Peyer's patch (tissue), 4 donors: ENCODE data around the gene OR51B2. TPM values are rescaled to one million over a fixed set of nuclear protein-coding genes. Genes with fewer than 3 reads are reported as not detected.
"Not testable (repeated sequence)": the region's sequence is repeated elsewhere in the genome, so short reads cannot be mapped to it uniquely, and the experiment has no call there.

Experiments used
- DNase-seq, 3 donors: peaks; one replicate each; pipeline ENCODE4 v3.0.0-alpha.2; 2017 to 2019
- H3K27ac ChIP-seq, 4 donors: fragments of 200-600 bp; sonication (generic); one replicate each; pipeline ENCODE4 v1.5.1; 2016 to 2019
- H3K27me3 ChIP-seq, 2 donors: fragments of 200-600 bp; sonication (generic); one replicate each; pipeline ENCODE4 v1.5.1; 2019
- H3K36me3 ChIP-seq, 3 donors: fragments of 200-600 bp; sonication (generic); one replicate each; pipeline ENCODE4 v1.5.1; 2016 to 2019
- H3K4me1 ChIP-seq, 4 donors: fragments of 200-600 bp; sonication (generic); one replicate each; pipeline ENCODE4 v1.5.1; 2016 to 2019
- H3K4me3 ChIP-seq, 4 donors: fragments of 200-600 bp; sonication (generic); 1 replicate in 3 of 4; 2 replicates in 1 of 4; pipeline ENCODE4 v1.5.1; 2016 to 2019; ENCODE audit warnings: mild to moderate bottlenecking in 1 of 4
- H3K9me3 ChIP-seq, 4 donors: fragments of 200-600 bp; sonication (generic); one replicate each; pipeline ENCODE4 v1.5.1; 2016 to 2019; ENCODE audit warnings: mild to moderate bottlenecking in 1 of 4
- POLR2A ChIP-seq, 2 donors: fragments of 450-650 bp; IDR thresholded peaks; one replicate each; pipeline ENCODE4 v1.5.1; 2017; ENCODE audit warnings: antibody characterized with exemption in 2 of 2, mild to moderate bottlenecking in 2 of 2, moderate library complexity in 2 of 2
- total RNA-seq, 4 donors: library from RNA; depleted of rRNA; stranded (reverse); fragments of >200 nt; gene quantifications; one replicate each; pipeline ENCODE4 v1.1.0, GENCODE V29; 2016
- TF ChIP-seq, protein P1 (sequence below), 6 experiments: fragments of 450-650 bp in 4 of 6; fragments of 200-600 bp in 2 of 6; sonication (generic) in 1 of 6; IDR thresholded peaks; one replicate each; pipeline ENCODE4 v1.5.1; 2017 to 2019; ENCODE audit warnings: antibody characterized with exemption in 6 of 6, mild to moderate bottlenecking in 3 of 6, moderate library complexity in 1 of 6

Gene OR51B2, protein sequence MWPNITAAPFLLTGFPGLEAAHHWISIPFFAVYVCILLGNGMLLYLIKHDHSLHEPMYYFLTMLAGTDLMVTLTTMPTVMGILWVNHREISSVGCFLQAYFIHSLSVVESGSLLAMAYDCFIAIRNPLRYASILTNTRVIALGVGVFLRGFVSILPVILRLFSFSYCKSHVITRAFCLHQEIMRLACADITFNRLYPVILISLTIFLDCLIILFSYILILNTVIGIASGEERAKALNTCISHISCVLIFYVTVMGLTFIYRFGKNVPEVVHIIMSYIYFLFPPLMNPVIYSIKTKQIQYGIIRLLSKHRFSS
- not detected for total RNA-seq

DNA sequence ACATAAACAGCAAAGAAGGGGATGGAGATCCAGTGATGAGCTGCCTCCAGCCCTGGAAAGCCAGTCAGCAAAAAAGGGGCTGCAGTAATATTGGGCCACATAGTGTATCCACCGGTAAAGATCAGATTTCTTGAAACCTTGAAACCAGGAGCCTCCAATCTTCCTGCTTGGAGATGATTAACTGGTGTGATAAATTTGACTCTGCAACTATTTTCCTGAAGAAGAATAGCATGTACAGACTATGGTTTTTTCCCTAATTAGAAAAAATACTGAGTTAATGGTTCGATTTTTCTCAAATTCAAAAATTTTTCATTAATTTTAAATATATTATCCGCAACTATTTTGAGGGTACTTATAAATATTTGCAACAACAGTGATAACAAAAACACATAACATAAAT lies at the start of gene OR51B2:
TSS of gene OR51B2 (minus strand) at position 101 of the 400 bp plus-strand sequence. CDS start at position 101, 0 bp downstream.
- H3K36me3 ChIP-seq = no peaks in the 10 kb centered on the region
- no peak for DNase-seq
- H3K4me1 ChIP-seq = no peaks in the 10 kb centered on the region
- TF ChIP-seq, protein P1, sequence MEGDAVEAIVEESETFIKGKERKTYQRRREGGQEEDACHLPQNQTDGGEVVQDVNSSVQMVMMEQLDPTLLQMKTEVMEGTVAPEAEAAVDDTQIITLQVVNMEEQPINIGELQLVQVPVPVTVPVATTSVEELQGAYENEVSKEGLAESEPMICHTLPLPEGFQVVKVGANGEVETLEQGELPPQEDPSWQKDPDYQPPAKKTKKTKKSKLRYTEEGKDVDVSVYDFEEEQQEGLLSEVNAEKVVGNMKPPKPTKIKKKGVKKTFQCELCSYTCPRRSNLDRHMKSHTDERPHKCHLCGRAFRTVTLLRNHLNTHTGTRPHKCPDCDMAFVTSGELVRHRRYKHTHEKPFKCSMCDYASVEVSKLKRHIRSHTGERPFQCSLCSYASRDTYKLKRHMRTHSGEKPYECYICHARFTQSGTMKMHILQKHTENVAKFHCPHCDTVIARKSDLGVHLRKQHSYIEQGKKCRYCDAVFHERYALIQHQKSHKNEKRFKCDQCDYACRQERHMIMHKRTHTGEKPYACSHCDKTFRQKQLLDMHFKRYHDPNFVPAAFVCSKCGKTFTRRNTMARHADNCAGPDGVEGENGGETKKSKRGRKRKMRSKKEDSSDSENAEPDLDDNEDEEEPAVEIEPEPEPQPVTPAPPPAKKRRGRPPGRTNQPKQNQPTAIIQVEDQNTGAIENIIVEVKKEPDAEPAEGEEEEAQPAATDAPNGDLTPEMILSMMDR (IDR thresholded peaks at IDR 0.05) = no peak
- TF ChIP-seq POLR2A (IDR thresholded peaks at IDR 0.05) = no peak
- H3K4me3 ChIP-seq = no peak within 1 kb of the TSS
- H3K9me3 ChIP-seq = no peaks in the 10 kb centered on the region
- H3K27ac ChIP-seq = no peak within 1 kb of the TSS
- no peaks in the 10 kb centered on the region for H3K27me3 ChIP-seq

DNA sequence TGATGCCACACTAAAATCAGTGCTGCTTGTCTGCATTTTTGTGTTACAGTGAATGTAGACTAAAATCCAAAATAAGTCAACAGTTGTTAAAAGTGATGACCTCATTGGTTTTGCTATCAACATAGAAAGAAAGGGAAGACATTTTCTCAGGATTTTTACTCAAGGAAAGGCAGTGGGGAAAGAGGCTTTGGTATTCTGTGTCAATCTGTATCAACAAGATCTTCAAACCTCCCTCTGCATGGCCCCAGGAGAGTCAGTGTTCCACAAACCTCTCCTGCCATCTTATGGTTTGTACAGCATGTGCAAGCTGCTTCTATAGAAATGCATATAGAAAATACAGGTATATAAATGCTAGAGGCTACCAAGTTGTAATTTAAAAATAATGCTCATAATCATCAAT lies 45.7 kb upstream of the OR51B2 start:
- H3K4me3 ChIP-seq = no peak overlapping the region
- no peaks in the 10 kb centered on the region for H3K27me3 ChIP-seq
- no peak for TF ChIP-seq POLR2A (IDR thresholded peaks at IDR 0.05)
- TF ChIP-seq, protein P1 (IDR thresholded peaks at IDR 0.05) = no peak
- no peaks in the 10 kb centered on the region for H3K4me1 ChIP-seq
- DNase-seq = no peak
- no peak overlapping the region for H3K27ac ChIP-seq
- H3K36me3 ChIP-seq = no peaks in the 10 kb centered on the region
- no peaks in the 10 kb centered on the region for H3K9me3 ChIP-seq

DNA sequence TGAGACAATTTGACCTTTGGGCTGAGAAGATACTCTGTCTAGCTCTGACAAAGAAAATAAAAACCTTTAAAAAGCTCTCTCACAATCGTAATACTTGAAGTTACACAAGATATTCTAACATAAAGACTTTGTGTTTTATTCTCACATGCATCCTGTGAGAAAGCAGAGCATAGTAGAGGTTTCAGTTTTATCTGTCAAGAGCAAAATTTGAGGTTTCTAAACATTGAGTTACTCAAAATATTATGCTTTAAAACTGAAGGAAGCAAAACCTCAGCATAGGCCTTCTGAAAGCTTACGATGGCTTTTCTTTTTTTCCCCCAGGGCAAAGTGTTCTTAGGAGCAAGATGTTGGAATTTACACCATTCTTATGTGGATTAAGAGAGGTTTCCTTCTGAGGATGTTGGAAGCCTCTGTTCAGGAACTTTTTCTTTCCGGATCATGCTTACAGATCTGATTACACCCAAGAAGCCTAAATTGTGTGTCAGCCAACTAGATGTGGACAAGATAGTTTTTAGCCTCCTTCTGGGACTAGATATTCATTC lies 44.5 kb upstream of the OR51B2 start:
- DNase-seq = no peak
- H3K36me3 ChIP-seq = no peaks in the 10 kb centered on the region
- H3K4me3 ChIP-seq = no peak overlapping the region
- TF ChIP-seq, protein P1 (IDR thresholded peaks at IDR 0.05) = no peak
- TF ChIP-seq POLR2A (IDR thresholded peaks at IDR 0.05) = no peak
- H3K27me3 ChIP-seq = no peaks in the 10 kb centered on the region
- H3K4me1 ChIP-seq = no peaks in the 10 kb centered on the region
- H3K9me3 ChIP-seq = no peaks in the 10 kb centered on the region
- no peak overlapping the region for H3K27ac ChIP-seq

DNA sequence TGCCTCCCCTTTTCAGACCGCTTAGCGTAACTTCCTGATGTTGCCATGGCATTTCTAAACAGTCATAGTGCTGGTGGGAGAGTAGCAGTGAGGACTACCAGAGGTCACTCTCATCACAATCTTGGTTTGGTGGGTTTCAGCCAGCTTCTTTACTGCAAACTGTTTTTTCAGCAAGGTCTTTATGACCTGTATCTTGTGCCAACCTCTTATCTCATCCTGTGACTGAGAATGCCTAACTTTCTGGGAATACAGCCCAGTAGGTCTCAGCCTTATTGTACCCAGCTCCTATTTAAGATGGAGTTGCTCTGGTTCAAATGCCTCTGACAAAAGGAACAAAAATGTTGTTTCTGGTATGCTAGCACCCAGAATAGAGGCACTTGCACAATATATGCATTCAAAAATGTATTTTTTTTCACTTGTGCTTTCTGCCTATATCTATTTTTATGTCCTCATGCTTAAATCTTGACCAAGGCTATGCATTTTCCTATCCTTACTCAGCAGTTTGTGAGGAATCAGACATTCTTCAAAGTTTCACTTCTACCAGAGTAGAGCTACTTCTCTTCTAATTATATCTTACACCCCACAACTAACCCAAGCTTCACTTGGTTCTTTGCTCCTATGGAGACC lies 43.5 kb upstream of the OR51B2 start:
- TF ChIP-seq, protein P1 (IDR thresholded peaks at IDR 0.05) = no peak
- TF ChIP-seq POLR2A (IDR thresholded peaks at IDR 0.05) = no peak
- Histone ChIP-seq H3K27ac (no peak overlapping the region), H3K27me3 (no peaks in the 10 kb centered on the region), H3K36me3 (no peaks in the 10 kb centered on the region), H3K4me3 (no peak overlapping the region), H3K9me3 (no peaks in the 10 kb centered on the region), H3K4me1 (no peaks in the 10 kb centered on the region)
- DNase-seq = no peak

DNA sequence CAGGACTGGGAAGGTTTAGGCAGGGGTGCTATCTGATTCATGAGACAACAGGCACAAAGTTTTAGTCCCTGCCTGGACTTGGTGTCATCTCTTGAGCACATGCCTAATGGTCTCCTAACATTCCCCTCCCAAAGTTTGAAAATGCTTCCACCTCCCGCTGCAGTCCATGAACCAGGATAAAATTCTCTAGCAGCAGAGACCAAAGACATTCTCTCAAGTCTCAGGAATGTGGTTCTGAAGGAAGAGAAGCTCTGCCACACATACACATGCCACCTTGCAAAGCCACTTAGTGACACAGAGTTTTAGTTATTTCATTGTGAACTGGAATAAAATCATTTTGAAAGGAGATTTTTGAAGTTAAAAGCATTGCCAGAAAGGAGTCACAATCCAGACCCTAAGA lies 42.8 kb upstream of the OR51B2 start:
- H3K36me3 ChIP-seq = no peaks in the 10 kb centered on the region
- no peaks in the 10 kb centered on the region for H3K9me3 ChIP-seq
- no peak overlapping the region for H3K4me3 ChIP-seq
- no peaks in the 10 kb centered on the region for H3K27me3 ChIP-seq
- no peak for DNase-seq
- H3K4me1 ChIP-seq = no peaks in the 10 kb centered on the region
- H3K27ac ChIP-seq = no peak overlapping the region
- TF ChIP-seq POLR2A (IDR thresholded peaks at IDR 0.05) = no peak
- TF ChIP-seq, protein P1 (IDR thresholded peaks at IDR 0.05) = no peak

DNA sequence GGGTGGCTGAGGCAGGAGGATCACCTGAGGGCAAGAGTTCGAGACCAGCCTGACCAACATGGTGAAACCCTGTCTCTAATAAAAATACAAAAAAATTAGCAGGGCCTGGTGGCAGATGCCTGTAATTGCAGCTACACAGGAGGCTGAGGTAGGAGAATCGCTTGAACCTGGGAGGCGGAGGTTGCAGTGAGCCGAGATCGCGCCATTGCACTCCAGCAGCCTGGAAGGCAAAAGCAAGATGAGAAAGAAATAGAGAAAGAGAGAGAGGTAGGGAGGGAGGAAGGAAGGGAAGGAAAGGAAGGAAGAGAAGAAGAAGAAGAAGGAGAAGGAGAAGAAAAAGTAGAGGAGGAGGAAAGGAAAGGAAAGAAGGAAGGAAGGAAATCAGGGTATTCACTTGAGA lies 42.3 kb upstream of the OR51B2 start:
- not testable (repeated sequence) for H3K27ac ChIP-seq, H3K4me1 ChIP-seq, DNase-seq, H3K36me3 ChIP-seq, H3K9me3 ChIP-seq, H3K27me3 ChIP-seq, H3K4me3 ChIP-seq
